Measurements from ENCODE around the gene CCM2. TPM values are rescaled to one million over a fixed set of nuclear protein-coding genes. Genes with fewer than 3 reads are reported as not detected.
A peak's percentile ranks its signal among the peaks of the same experiment; 100 is the strongest.

CCM2 gene
- total RNA-seq, 1 donor from 2014 or later = 47.8 TPM

- no peaks in the 10 kb centered on the region for H3K36me3 Mint-ChIP-seq (ENCODE audit: low read depth)
These were observed 117.6 kb downstream of the CCM2 start for GRCh38 chr7:45117582-45117981.

GRCh38 chr7:45118292-45118691, 118.3 kb downstream of the CCM2 start:
- Mint-ChIP-seq H3K4me1 (ENCODE audit: low read depth) (no peaks in the 10 kb centered on the region), H3K27ac (ENCODE audit: unreplicated experiment) (no peak overlapping the region), H3K4me3 (ENCODE audit: unreplicated experiment) (no peak overlapping the region), H3K9me3 (ENCODE audit: low read depth) (no peaks in the 10 kb centered on the region), H3K36me3 (ENCODE audit: low read depth) (no peaks in the 10 kb centered on the region), H3K27me3 (ENCODE audit: low read depth) (peaks cover 15% of the 10 kb centered on the region)
- DNase-seq (ENCODE audit: low spot score) = no peak
- no peak for TF ChIP-seq CTCF (IDR thresholded peaks at IDR 0.05)

More at GRCh38 chr7:45117582-45117981, 117.6 kb downstream of the CCM2 start:
- no peaks in the 10 kb centered on the region for H3K9me3 Mint-ChIP-seq (ENCODE audit: low read depth)
- peaks cover 6% of the 10 kb centered on the region for H3K4me1 Mint-ChIP-seq (ENCODE audit: low read depth)
- no peak overlapping the region for H3K27ac Mint-ChIP-seq (ENCODE audit: unreplicated experiment)
- no peak for TF ChIP-seq CTCF (IDR thresholded peaks at IDR 0.05)
- no peak overlapping the region for H3K4me3 Mint-ChIP-seq (ENCODE audit: unreplicated experiment)
- no peak for DNase-seq (ENCODE audit: low spot score)
- H3K27me3 Mint-ChIP-seq (ENCODE audit: low read depth) = peaks cover 15% of the 10 kb centered on the region

- H3K36me3 Mint-ChIP-seq (ENCODE audit: low read depth) = no peaks in the 10 kb centered on the region
- H3K9me3 Mint-ChIP-seq (ENCODE audit: low read depth) = no peaks in the 10 kb centered on the region
- peak; percentile 84 for DNase-seq (ENCODE audit: low spot score)
- H3K4me3 Mint-ChIP-seq (ENCODE audit: unreplicated experiment) = no peak overlapping the region
- H3K27ac Mint-ChIP-seq (ENCODE audit: unreplicated experiment) = no peak overlapping the region
- TF ChIP-seq CTCF (IDR thresholded peaks at IDR 0.05) = no peak
- H3K4me1 Mint-ChIP-seq (ENCODE audit: low read depth) = no peaks in the 10 kb centered on the region
- H3K27me3 Mint-ChIP-seq (ENCODE audit: low read depth) = peaks cover 15% of the 10 kb centered on the region
These were observed 118.9 kb downstream of the CCM2 start for GRCh38 chr7:45118889-45119331.

GRCh38 chr7:45119550-45119949, 119.5 kb downstream of the CCM2 start:
- Mint-ChIP-seq H3K9me3 (ENCODE audit: low read depth) (no peaks in the 10 kb centered on the region), H3K4me1 (ENCODE audit: low read depth) (no peaks in the 10 kb centered on the region), H3K27ac (ENCODE audit: unreplicated experiment) (no peak overlapping the region), H3K4me3 (ENCODE audit: unreplicated experiment) (no peak overlapping the region), H3K36me3 (ENCODE audit: low read depth) (no peaks in the 10 kb centered on the region), H3K27me3 (ENCODE audit: low read depth) (peaks cover 11% of the 10 kb centered on the region)
- no peak for TF ChIP-seq CTCF (IDR thresholded peaks at IDR 0.05)
- DNase-seq (ENCODE audit: low spot score) = no peak

GRCh38 chr7:45122975-45123860, 123.2 kb downstream of the CCM2 start:
- Mint-ChIP-seq H3K4me1 (ENCODE audit: low read depth) (no peaks in the 10 kb centered on the region), H3K27me3 (ENCODE audit: low read depth) (no peaks in the 10 kb centered on the region), H3K27ac (ENCODE audit: unreplicated experiment) (no peak overlapping the region), H3K36me3 (ENCODE audit: low read depth) (no peaks in the 10 kb centered on the region), H3K4me3 (ENCODE audit: unreplicated experiment) (no peak overlapping the region), H3K9me3 (ENCODE audit: low read depth) (no peaks in the 10 kb centered on the region)
- peak; percentile 68 for DNase-seq (ENCODE audit: low spot score)
- no peak for TF ChIP-seq CTCF (IDR thresholded peaks at IDR 0.05)
